H9 (cell line): ENCODE measurements around the gene TIMM10B. TPM values are rescaled to one million over a fixed set of nuclear protein-coding genes. Genes with fewer than 3 reads are reported as not detected.

Experiments
- DNase-seq: peaks from one replicate; pipeline ENCODE4 v3.0.0-alpha.2; 2017
- H2AFZ ChIP-seq: one replicate; pipeline ENCODE4 v1.6.1; 2013; ENCODE audit warnings: mild to moderate bottlenecking, low read length, control low read depth, moderate library complexity
- H2AK5ac ChIP-seq: 2 replicates; pipeline ENCODE4 v1.6.1; 2013; ENCODE audit warnings: low read length, control low read depth, mixed read lengths; ENCODE audit not compliant: insufficient read length
- H2BK120ac ChIP-seq: one replicate; pipeline ENCODE4 v1.6.1; 2013; ENCODE audit warnings: low read depth, mild to moderate bottlenecking, low read length, control low read depth, inconsistent platforms; ENCODE audit not compliant: poor library complexity, severe bottlenecking
- H2BK12ac ChIP-seq: 2 replicates; pipeline ENCODE4 v1.6.1; 2013; ENCODE audit warnings: low read length, control low read depth, mixed read lengths, low read depth; ENCODE audit not compliant: insufficient read length
- H2BK15ac ChIP-seq: 2 replicates; pipeline ENCODE4 v1.6.1; 2013; ENCODE audit warnings: low read depth, low read length, control low read depth
- H2BK20ac ChIP-seq: one replicate; pipeline ENCODE4 v1.6.1; 2013; ENCODE audit warnings: low read depth, mild to moderate bottlenecking, low read length, control low read depth, inconsistent platforms; ENCODE audit not compliant: poor library complexity, severe bottlenecking
- H2BK5ac ChIP-seq: 2 replicates; pipeline ENCODE4 v1.6.1; 2013; ENCODE audit warnings: low read length, control low read depth, mixed read lengths; ENCODE audit not compliant: insufficient read length
- H3K14ac ChIP-seq: 2 replicates; pipeline ENCODE4 v1.6.1; 2013; ENCODE audit warnings: low read length, control low read depth; ENCODE audit not compliant: insufficient read depth
- H3K18ac ChIP-seq: 2 replicates; pipeline ENCODE4 v1.6.1; 2013; ENCODE audit warnings: low read depth, mild to moderate bottlenecking, mixed read lengths, low read length, control low read depth; ENCODE audit not compliant: insufficient read length
- H3K23ac ChIP-seq: 2 replicates; pipeline ENCODE4 v1.6.1; 2013; ENCODE audit warnings: low read length, control low read depth, mixed read lengths, low read depth; ENCODE audit not compliant: insufficient read length
- H3K23me2 ChIP-seq: 2 replicates; pipeline ENCODE4 v1.6.1; 2013; ENCODE audit warnings: low read depth, mild to moderate bottlenecking, mixed read lengths, low read length, control low read depth; ENCODE audit not compliant: insufficient read length, poor library complexity, severe bottlenecking
- H3K27ac ChIP-seq: 2 replicates; pipeline ENCODE4 v1.5.1; 2013; ENCODE audit warnings: low read length, control low read depth, mixed read lengths, low read depth; ENCODE audit not compliant: insufficient read length
- H3K27me3 ChIP-seq: 2 replicates; pipeline ENCODE4 v1.6.1; 2013; ENCODE audit warnings: low read length, control low read depth, inconsistent platforms; ENCODE audit not compliant: insufficient read depth
- H3K4ac ChIP-seq: 2 replicates; pipeline ENCODE4 v1.6.1; 2013; ENCODE audit warnings: low read depth, mild to moderate bottlenecking, control low read depth, inconsistent platforms, low read length, moderate library complexity
- H3K4me1 ChIP-seq: 2 replicates; pipeline ENCODE4 v1.6.1; 2013; ENCODE audit warnings: low read length, control low read depth, inconsistent platforms; ENCODE audit not compliant: insufficient read depth
- H3K4me2 ChIP-seq: 2 replicates; pipeline ENCODE4 v1.6.1; 2013; ENCODE audit warnings: low read length, control low read depth, mixed read lengths; ENCODE audit not compliant: insufficient read length, insufficient read depth
- H3K56ac ChIP-seq: 2 replicates; pipeline ENCODE4 v1.6.1; 2013; ENCODE audit warnings: low read depth, mild to moderate bottlenecking, mixed read lengths, low read length, control low read depth; ENCODE audit not compliant: insufficient read length
- H3K79me1 ChIP-seq: 2 replicates; pipeline ENCODE4 v1.6.1; 2013; ENCODE audit warnings: low read depth, mild to moderate bottlenecking, moderate library complexity, low read length, control low read depth, inconsistent platforms; ENCODE audit not compliant: insufficient read depth, poor library complexity, severe bottlenecking
- H3K79me2 ChIP-seq: 2 replicates; pipeline ENCODE4 v1.6.1; 2013; ENCODE audit warnings: low read length, control low read depth, inconsistent platforms; ENCODE audit not compliant: insufficient read depth
- H3K9ac ChIP-seq: 2 replicates; pipeline ENCODE4 v1.6.1; 2013; ENCODE audit warnings: low read length, control low read depth, mixed read lengths; ENCODE audit not compliant: insufficient read length; ENCODE audit errors: extremely low read depth
- H3K9me3 ChIP-seq: one replicate; pipeline ENCODE4 v1.6.1; 2013; ENCODE audit warnings: low read depth, low read length, inconsistent platforms; ENCODE audit not compliant: control insufficient read depth
- H3T11ph ChIP-seq: one replicate; pipeline ENCODE4 v1.6.1; 2013; ENCODE audit warnings: mild to moderate bottlenecking, low read length, control low read depth, inconsistent platforms
- H4K20me1 ChIP-seq: one replicate; pipeline ENCODE4 v1.6.1; 2013; ENCODE audit not compliant: control insufficient read depth, insufficient read length, insufficient read depth
- H4K5ac ChIP-seq: 2 replicates; pipeline ENCODE4 v1.6.1; 2013; ENCODE audit warnings: low read depth, mild to moderate bottlenecking, mixed read lengths, low read length, control low read depth; ENCODE audit not compliant: insufficient read length
- H4K8ac ChIP-seq: replicated peaks from 2 replicates; pipeline ENCODE4 v1.6.1; 2013; ENCODE audit warnings: low read length, control low read depth, mixed read lengths, low read depth; ENCODE audit not compliant: insufficient read length
- H4K91ac ChIP-seq: 2 replicates; pipeline ENCODE4 v1.6.1; 2013; ENCODE audit warnings: low read depth, mild to moderate bottlenecking, moderate library complexity, mixed read lengths, low read length, control low read depth; ENCODE audit not compliant: insufficient read length
- H3K27ac Mint-ChIP-seq, 3 experiments: 2 replicates in 2 of 3; 3 replicates in 1 of 3; pipeline ENCODE4 v1.8.0; 2020 to 2021; ENCODE audit warnings: mixed read lengths in 3 of 3, mild to moderate bottlenecking in 1 of 3, moderate library complexity in 1 of 3
- H3K27me3 Mint-ChIP-seq: 2 replicates; pipeline ENCODE4 v1.8.0; 2021; ENCODE audit warnings: low read depth, mild to moderate bottlenecking, moderate library complexity, mixed read lengths
- H3K36me3 Mint-ChIP-seq, 3 experiments: 2 replicates in 2 of 3; 3 replicates in 1 of 3; pipeline ENCODE4 v1.8.0; 2020 to 2021; ENCODE audit warnings: low read depth in 3 of 3, mixed read lengths in 3 of 3; ENCODE audit not compliant: insufficient read depth in 1 of 3
- H3K4me1 Mint-ChIP-seq, 2 experiments: 2 replicates each; pipeline ENCODE4 v1.8.0; 2020; ENCODE audit warnings: mixed read lengths in 2 of 2
- H3K4me3 Mint-ChIP-seq, 2 experiments: 2 replicates in 1 of 2; 3 replicates in 1 of 2; pipeline ENCODE4 v1.8.0; 2020 to 2021; ENCODE audit warnings: mild to moderate bottlenecking in 2 of 2, mixed read lengths in 2 of 2, moderate library complexity in 1 of 2
- H3K9me3 Mint-ChIP-seq, 2 experiments: 2 replicates in 1 of 2; 3 replicates in 1 of 2; pipeline ENCODE4 v1.8.0; 2020; ENCODE audit warnings: mild to moderate bottlenecking in 2 of 2, mixed read lengths in 2 of 2, moderate library complexity in 1 of 2
- CTCF ChIP-seq: fragments of 200-600 bp; sonication (generic); conservative IDR thresholded peaks from 3 replicates; pipeline ENCODE4 v1.8.0; 2021; ENCODE audit warnings: antibody characterized with exemption, mild to moderate bottlenecking
- WGBS: extraction: QIAGEN DNeasy Blood & Tissue Kit; methylation state at CpG from one replicate; pipeline ENCODE4 v1.1.7; 2013; ENCODE audit warnings: missing lambda C conversion rate, low lambda C conversion rate, mixed read lengths; ENCODE audit not compliant: insufficient read length; ENCODE audit errors: extremely low coverage; 5-methylcytosine and 5-hydroxymethylcytosine counted together
- total RNA-seq: library from RNA; stranded (reverse); gene quantifications from 2 replicates; pipeline ENCODE4 v1.2.1, GENCODE V29; 2021

Gene TIMM10B
- total RNA-seq, 1 experiment from 2014 or later = 49.9 TPM

GRCh38 chr11:6488342-6488741 is 7.0 kb downstream of the TIMM10B start:
- H4K5ac ChIP-seq = no peak overlapping the region
- peaks cover 2% of the 10 kb centered on the region for H3K79me1 ChIP-seq
- no peak overlapping the region for H2BK15ac ChIP-seq
- H2BK5ac ChIP-seq = no peak overlapping the region
- H2AFZ ChIP-seq = no peak overlapping the region
- H3K27ac Mint-ChIP-seq = no peak overlapping the region
- no peak overlapping the region for H3K9ac ChIP-seq
- no peak overlapping the region for H2BK20ac ChIP-seq
- no peaks in the 10 kb centered on the region for H3K4me1 ChIP-seq
- H3K9me3 Mint-ChIP-seq = no peaks in the 10 kb centered on the region
- H3K79me2 ChIP-seq = no peaks in the 10 kb centered on the region
- H3K23me2 ChIP-seq = no peaks in the 10 kb centered on the region
- H3K56ac ChIP-seq = no peak overlapping the region
- no peak overlapping the region for H3K23ac ChIP-seq
- no peaks in the 10 kb centered on the region for H3K9me3 ChIP-seq
- H2AK5ac ChIP-seq = no peak overlapping the region
- no peaks in the 10 kb centered on the region for H3K27me3 Mint-ChIP-seq
- H3K4me2 ChIP-seq = no peak overlapping the region
- no peak overlapping the region for H3K4me3 Mint-ChIP-seq
- H3K18ac ChIP-seq = no peak overlapping the region
- no peak overlapping the region for H4K91ac ChIP-seq
- no peak overlapping the region for H4K8ac ChIP-seq
- no peak overlapping the region for H2BK12ac ChIP-seq
- peaks cover 3 to 9% (median 7%) of the 10 kb centered on the region in 3 experiments; a peak in 6 of 7 replicates for H3K36me3 Mint-ChIP-seq
- no peaks in the 10 kb centered on the region for H3K4me1 Mint-ChIP-seq
- no peaks in the 10 kb centered on the region for H3K27me3 ChIP-seq
- no peak overlapping the region for H2BK120ac ChIP-seq
- no CpG with 5 or more reads among the region's 6 CpGs for WGBS
- H3T11ph ChIP-seq = no peak overlapping the region
- H3K27ac ChIP-seq = no peak overlapping the region
- TF ChIP-seq CTCF = no peak
- H4K20me1 ChIP-seq = no peaks in the 10 kb centered on the region
- no peak overlapping the region for H3K4ac ChIP-seq
- no peak overlapping the region for H3K14ac ChIP-seq
- no peak for DNase-seq
